CD4-positive, alpha-beta T cell (primary cell): ENCODE data around the gene SART3. TPM values are rescaled to one million over a fixed set of nuclear protein-coding genes. Genes with fewer than 3 reads are reported as not detected.

Source experiments
- ATAC-seq: fragments of 200-7000 bp; cut with Tn5 transposase; one replicate; pipeline ENCODE4 v1.10.0; 2022; ENCODE audit warnings: mild to moderate bottlenecking; ENCODE audit not compliant: poor library complexity
- CTCF ChIA-PET: fragments of 350-600 bp; sonication (Branson Sonifier 250); formaldehyde crosslinking; loops from one replicate; lab custom pipeline; 2021; ENCODE audit warnings: antibody characterized with exemption, inconsistent platforms; lab: Charles Lee
- POLR2A ChIA-PET: fragments of 350-600 bp; sonication (Branson Sonifier 250); formaldehyde crosslinking; loops from one replicate; lab custom pipeline; 2021; ENCODE audit warnings: antibody characterized with exemption, inconsistent platforms; lab: Charles Lee
- DNase-seq, 14 experiments: peaks; one replicate each; pipeline ENCODE4 v3.0.0-alpha.2; 2013 to 2020; ENCODE audit warnings: mixed read lengths in 2 of 14
- H3K27ac ChIP-seq, 2 donors: one replicate each; pipeline versions ENCODE4 v1.5.1 to v1.7.0; 2013; ENCODE audit warnings: low read length in 2 of 2, low read depth in 1 of 2, mild to moderate bottlenecking in 1 of 2
- H3K27me3 ChIP-seq, 2 experiments: 1 replicate in 1 of 2; 2 replicates in 1 of 2; pipeline versions ENCODE4 v1.6.1 to v1.7.0; 2013; ENCODE audit warnings: low read length in 2 of 2, control low read depth in 1 of 2, mild to moderate bottlenecking in 1 of 2, moderate library complexity in 1 of 2; ENCODE audit not compliant: insufficient read depth in 2 of 2, control insufficient read depth in 1 of 2
- H3K36me3 ChIP-seq: one replicate; pipeline ENCODE4 v1.6.1; 2013; ENCODE audit warnings: low read length, control low read depth; ENCODE audit not compliant: insufficient read depth
- H3K4me1 ChIP-seq: one replicate; pipeline ENCODE4 v1.6.1; 2013; ENCODE audit warnings: low read length, control low read depth; ENCODE audit not compliant: insufficient read depth
- H3K4me3 ChIP-seq: one replicate; pipeline ENCODE4 v1.5.1; 2013; ENCODE audit warnings: mild to moderate bottlenecking, low read length, moderate library complexity
- H3K9me3 ChIP-seq, 2 experiments: 1 replicate in 1 of 2; 2 replicates in 1 of 2; pipeline versions ENCODE4 v1.6.1 to v1.7.0; 2013; ENCODE audit warnings: low read length in 2 of 2, mild to moderate bottlenecking in 2 of 2, control low read depth in 1 of 2, moderate library complexity in 1 of 2; ENCODE audit not compliant: control insufficient read depth in 1 of 2, insufficient read depth in 1 of 2
- H3K27ac Mint-ChIP-seq: one replicate; pipeline ENCODE4 v1.8.0; 2020; ENCODE audit warnings: mixed read lengths
- H3K27me3 Mint-ChIP-seq: one replicate; pipeline ENCODE4 v1.8.0; 2021; ENCODE audit warnings: mixed read lengths
- H3K36me3 Mint-ChIP-seq: one replicate; pipeline ENCODE4 v1.8.0; 2021; ENCODE audit warnings: low read depth, mixed read lengths
- H3K4me1 Mint-ChIP-seq: one replicate; pipeline ENCODE4 v1.8.0; 2021; ENCODE audit warnings: low read depth, mixed read lengths
- H3K4me3 Mint-ChIP-seq: one replicate; pipeline ENCODE4 v1.8.0; 2020; ENCODE audit warnings: mild to moderate bottlenecking, mixed read lengths
- H3K9me3 Mint-ChIP-seq: one replicate; pipeline ENCODE4 v1.8.0; 2020; ENCODE audit warnings: mixed read lengths
- intact Hi-C, 2 experiments: fragments of 100-400 bp; cut with DNase I in 1 of 2; cut with micrococcal nuclease in 1 of 2; formaldehyde crosslinking; loops; one replicate each; pipeline versions ENCODE4 v1.15.1 to v1.9.0; 2023 to 2025; cut with DNase I, micrococcal nuclease
- total RNA-seq, 174 experiments: library from RNA in 2 of 174; stranded (reverse) in 2 of 174; gene quantifications; one replicate each; pipeline ENCODE4 v1.2.3 and lab custom pipeline; 2021 to 2026
- TF ChIP-seq, protein P1 (sequence below): fragments of 200-600 bp; IDR thresholded peaks from one replicate; pipeline ENCODE4 v1.8.0; 2022; ENCODE audit warnings: antibody characterized with exemption, mild to moderate bottlenecking

SART3 gene
- total RNA-seq, 2 experiments from 2014 or later, result 95.1 to 104 TPM

DNA sequence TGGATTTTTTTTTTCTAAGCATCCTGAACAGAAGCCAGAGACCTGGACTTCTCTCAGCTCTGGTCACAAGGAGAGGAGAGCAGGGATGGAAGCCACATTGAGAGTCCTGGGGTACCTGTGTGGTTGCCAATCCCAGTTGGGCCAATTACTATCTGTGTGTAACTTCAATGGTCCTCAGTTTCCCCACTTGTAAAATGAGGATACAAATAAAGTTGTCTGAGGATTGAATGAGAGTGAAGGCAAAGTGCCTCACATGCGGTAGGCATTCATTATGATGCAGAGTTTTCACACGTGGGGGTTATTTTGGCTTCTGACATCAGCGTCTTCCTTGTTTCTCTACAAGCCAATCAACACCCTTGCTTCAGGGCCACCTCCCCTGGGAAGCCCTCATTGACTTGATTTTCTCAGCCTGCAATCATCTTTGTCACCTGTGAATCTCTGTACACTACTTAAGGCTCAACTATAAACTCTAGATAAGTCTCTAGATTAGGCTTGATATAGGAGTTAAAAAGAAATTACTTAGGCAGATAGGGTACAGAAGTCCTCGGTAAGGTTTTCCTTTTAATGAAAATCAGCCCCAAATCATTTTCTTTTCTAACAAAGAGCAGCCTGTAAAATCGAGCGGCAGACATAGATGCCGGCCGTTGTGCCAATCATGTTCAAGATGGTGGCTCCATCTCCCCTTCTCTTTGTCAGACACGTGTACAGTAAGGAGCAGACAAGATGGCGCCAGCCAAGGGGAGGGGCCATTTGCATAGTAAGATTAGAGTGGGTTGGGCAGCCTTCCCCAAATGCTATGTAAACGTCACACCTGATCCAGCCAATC is 83.7 kb downstream of the SART3 start:
- Mint-ChIP-seq H3K4me1 (no peaks in the 10 kb centered on the region), H3K27ac (no peak overlapping the region), H3K9me3 (no peaks in the 10 kb centered on the region), H3K27me3 (peaks cover 49% of the 10 kb centered on the region), H3K36me3 (no peaks in the 10 kb centered on the region), H3K4me3 (no peak overlapping the region)
- no peaks in the 10 kb centered on the region for H3K4me1 ChIP-seq
- no peak overlapping the region for H3K4me3 ChIP-seq
- no peaks in the 10 kb centered on the region for H3K36me3 ChIP-seq
- no peak for ATAC-seq
- peaks cover 0 to 3% of the 10 kb centered on the region in 2 experiments for H3K27me3 ChIP-seq
- TF ChIP-seq, protein P1, sequence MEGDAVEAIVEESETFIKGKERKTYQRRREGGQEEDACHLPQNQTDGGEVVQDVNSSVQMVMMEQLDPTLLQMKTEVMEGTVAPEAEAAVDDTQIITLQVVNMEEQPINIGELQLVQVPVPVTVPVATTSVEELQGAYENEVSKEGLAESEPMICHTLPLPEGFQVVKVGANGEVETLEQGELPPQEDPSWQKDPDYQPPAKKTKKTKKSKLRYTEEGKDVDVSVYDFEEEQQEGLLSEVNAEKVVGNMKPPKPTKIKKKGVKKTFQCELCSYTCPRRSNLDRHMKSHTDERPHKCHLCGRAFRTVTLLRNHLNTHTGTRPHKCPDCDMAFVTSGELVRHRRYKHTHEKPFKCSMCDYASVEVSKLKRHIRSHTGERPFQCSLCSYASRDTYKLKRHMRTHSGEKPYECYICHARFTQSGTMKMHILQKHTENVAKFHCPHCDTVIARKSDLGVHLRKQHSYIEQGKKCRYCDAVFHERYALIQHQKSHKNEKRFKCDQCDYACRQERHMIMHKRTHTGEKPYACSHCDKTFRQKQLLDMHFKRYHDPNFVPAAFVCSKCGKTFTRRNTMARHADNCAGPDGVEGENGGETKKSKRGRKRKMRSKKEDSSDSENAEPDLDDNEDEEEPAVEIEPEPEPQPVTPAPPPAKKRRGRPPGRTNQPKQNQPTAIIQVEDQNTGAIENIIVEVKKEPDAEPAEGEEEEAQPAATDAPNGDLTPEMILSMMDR, result no peak
- ChIA-PET POLR2A (no interaction called here), CTCF (no interaction called here)
- DNase-seq, result no peak
- no peak overlapping the region for H3K27ac ChIP-seq
- peaks cover 0 to 4% of the 10 kb centered on the region in 2 experiments for H3K9me3 ChIP-seq
- intact Hi-C loops, result no loop called here

DNA sequence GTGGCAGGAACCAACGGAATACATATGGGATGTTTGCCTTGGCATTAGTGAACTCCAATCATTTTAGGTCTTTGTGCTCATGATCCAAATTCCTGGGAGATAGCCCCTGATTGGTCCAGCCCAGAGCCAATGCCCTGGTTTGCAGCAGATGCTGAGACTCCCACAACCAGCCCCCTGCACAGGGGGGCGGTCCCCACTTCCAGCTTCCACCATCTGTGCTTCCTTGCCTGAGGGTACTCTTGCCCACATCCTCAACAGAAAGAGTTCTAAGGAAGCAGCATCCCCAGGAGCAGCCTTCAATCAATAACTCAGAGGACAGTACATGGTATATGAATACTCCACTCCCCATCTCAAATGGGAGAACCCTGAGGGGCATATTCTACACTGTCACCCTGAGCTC is 85.6 kb downstream of the SART3 start:
- Mint-ChIP-seq H3K27me3 (peaks cover 41% of the 10 kb centered on the region), H3K4me3 (no peak overlapping the region), H3K9me3 (no peaks in the 10 kb centered on the region), H3K27ac (no peak overlapping the region), H3K36me3 (no peaks in the 10 kb centered on the region), H3K4me1 (no peaks in the 10 kb centered on the region)
- Histone ChIP-seq H3K4me1 (no peaks in the 10 kb centered on the region), H3K27ac (no peak overlapping the region), H3K36me3 (no peaks in the 10 kb centered on the region), H3K4me3 (no peak overlapping the region), H3K27me3 (peaks cover 0 to 3% of the 10 kb centered on the region in 2 experiments), H3K9me3 (peaks cover 0 to 4% of the 10 kb centered on the region in 2 experiments)
- intact Hi-C loops, result no loop called here
- ATAC-seq, result no peak
- no peak for DNase-seq
- ChIA-PET POLR2A (no interaction called here), CTCF (no interaction called here)
- TF ChIP-seq, protein P1, result no peak

DNA sequence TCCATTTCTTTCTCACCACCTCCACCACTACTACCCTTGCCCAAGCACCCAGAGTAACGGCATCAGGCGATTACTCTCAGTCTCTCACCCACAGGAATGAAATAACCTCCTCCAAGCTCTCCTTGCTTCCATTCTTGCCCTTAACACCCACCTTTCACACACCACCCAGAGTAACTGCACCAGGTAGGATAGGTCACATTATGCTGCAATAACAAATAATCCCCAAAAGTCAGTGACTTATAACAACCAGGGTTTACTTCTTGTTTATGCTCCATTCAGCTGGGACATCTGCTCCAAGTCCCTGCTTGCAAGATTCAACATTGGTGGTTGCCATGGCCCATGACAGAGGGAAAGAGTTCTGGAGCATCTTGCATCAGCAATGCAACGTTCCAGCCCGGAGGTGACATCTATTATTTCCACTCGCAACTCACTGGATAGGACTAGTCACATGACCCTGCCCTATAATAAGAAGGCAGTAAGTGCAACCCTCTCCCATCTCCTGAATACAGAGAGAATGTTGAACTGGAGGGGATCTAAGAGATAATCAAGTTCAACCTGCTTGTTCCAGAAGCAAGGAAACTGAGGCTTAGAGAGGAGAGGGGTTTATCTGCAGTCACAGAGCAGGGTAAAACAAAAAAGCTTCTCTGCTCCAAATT is 87.4 kb downstream of the SART3 start:
- no peak overlapping the region for H3K27ac Mint-ChIP-seq
- no peaks in the 10 kb centered on the region for H3K4me1 Mint-ChIP-seq
- TF ChIP-seq, protein P1, result no peak
- H3K36me3 ChIP-seq, result no peaks in the 10 kb centered on the region
- peaks cover 39% of the 10 kb centered on the region for H3K27me3 Mint-ChIP-seq
- H3K27ac ChIP-seq, result no peak overlapping the region
- DNase-seq, result no peak
- no peaks in the 10 kb centered on the region for H3K4me1 ChIP-seq
- CTCF ChIA-PET, result no interaction called here
- no peaks in the 10 kb centered on the region for H3K9me3 Mint-ChIP-seq
- H3K4me3 ChIP-seq, result no peak overlapping the region
- H3K36me3 Mint-ChIP-seq, result no peaks in the 10 kb centered on the region
- POLR2A ChIA-PET, result no interaction called here
- peaks cover 0 to 8% of the 10 kb centered on the region in 2 experiments for H3K27me3 ChIP-seq
- intact Hi-C loops, result no loop called here
- no peak for ATAC-seq
- peaks cover 0 to 4% of the 10 kb centered on the region in 2 experiments for H3K9me3 ChIP-seq
- no peak overlapping the region for H3K4me3 Mint-ChIP-seq

Other genes starting within 250 kb of the SART3 start
- not detected for gene CMKLR1, start 221.9 kb downstream of the SART3 start, total RNA-seq
- 1 to 10 TPM; 2.7 to 3.2 TPM for gene FICD, start 45.9 kb downstream of the SART3 start, total RNA-seq
- gene ISCU, start 1.4 kb upstream of the SART3 start, total RNA-seq, result 100 to 1,000 TPM; 269 to 270 TPM
- 1 to 10 TPM; 2.1 to 2.6 TPM for gene TMEM119, start 36.9 kb upstream of the SART3 start, total RNA-seq
- gene SELPLG, start 72.7 kb upstream of the SART3 start, total RNA-seq, result 10 to 100 TPM; 25.7 to 27.8 TPM
- gene CORO1C, start 170.3 kb upstream of the SART3 start, total RNA-seq, result 1 to 10 TPM; 6.7 to 7.4 TPM